SK-N-SH treated with all-trans-retinoic acid at 6 μM for 48 hours (cell line): ENCODE data around the gene UBE4B.

ENCODE experiments used
- ATAC-seq: fragments of 200-7000 bp; cut with Tn5 transposase; 3 replicates; pipeline ENCODE4 v1.9.1; 2020; ENCODE audit warnings: mild to moderate bottlenecking, moderate library complexity
- ARNTL ChIP-seq: fragments of 450-650 bp; formaldehyde crosslinking; IDR thresholded peaks from 2 replicates; pipeline ENCODE4 v1.5.0; 2020; ENCODE audit warnings: low read depth, mild to moderate bottlenecking, moderate library complexity, borderline replicate concordance
- BACH2 ChIP-seq: fragments of 250-450 bp; sonication (Bioruptor Pico); IDR thresholded peaks from 2 replicates; pipeline ENCODE4 v1.9.0; 2021; ENCODE audit warnings: mild to moderate bottlenecking, borderline replicate concordance
- GLIS3 ChIP-seq: fragments of 250-450 bp; sonication (Bioruptor Pico); IDR thresholded peaks from 2 replicates; pipeline ENCODE4 v1.5.0; 2020; ENCODE audit warnings: mild to moderate bottlenecking, moderate library complexity
- ISL1 ChIP-seq: fragments of 250-450 bp; sonication (Bioruptor Pico); IDR thresholded peaks from 2 replicates; pipeline ENCODE4 v2.1.2; 2022; ENCODE audit warnings: mild to moderate bottlenecking, moderate library complexity
- OSR1 ChIP-seq: fragments of 250-450 bp; sonication (Bioruptor Pico); IDR thresholded peaks from 2 replicates; pipeline ENCODE4 v1.8.0; 2022; ENCODE audit warnings: moderate library complexity, mild to moderate bottlenecking, inconsistent platforms
- PPARA ChIP-seq: fragments of 250-450 bp; sonication (Bioruptor Pico); IDR thresholded peaks from 2 replicates; pipeline ENCODE4 v1.5.0; 2020; ENCODE audit warnings: mild to moderate bottlenecking, borderline replicate concordance
- RARB ChIP-seq: fragments of 250-450 bp; sonication (Bioruptor Pico); IDR thresholded peaks from 2 replicates; pipeline ENCODE4 v1.8.0; 2021; ENCODE audit warnings: mild to moderate bottlenecking, moderate library complexity
- SNAI2 ChIP-seq: fragments of 250-450 bp; sonication (Bioruptor Pico); IDR thresholded peaks from 2 replicates; pipeline ENCODE4 v1.5.0; 2020; ENCODE audit warnings: mild to moderate bottlenecking, moderate library complexity
- TOX ChIP-seq: fragments of 250-450 bp; sonication (Bioruptor Pico); IDR thresholded peaks from 2 replicates; pipeline ENCODE4 v1.8.0; 2021; ENCODE audit warnings: mild to moderate bottlenecking, moderate library complexity, borderline replicate concordance
- ZFP3 ChIP-seq: fragments of 250-450 bp; sonication (Bioruptor Pico); IDR thresholded peaks from 2 replicates; pipeline ENCODE4 v1.5.0; 2020; ENCODE audit warnings: mild to moderate bottlenecking, moderate library complexity
- ZNF565 ChIP-seq: fragments of 450-650 bp; formaldehyde crosslinking; conservative IDR thresholded peaks from 2 replicates; pipeline ENCODE4 v1.5.0; 2020; ENCODE audit warnings: low read depth, mild to moderate bottlenecking, moderate library complexity
- ZNF70 ChIP-seq: fragments of 450-650 bp; formaldehyde crosslinking; IDR thresholded peaks from 2 replicates; pipeline ENCODE4 v1.5.0; 2020; ENCODE audit warnings: mild to moderate bottlenecking, moderate library complexity
- ZNF8 ChIP-seq: fragments of 450-650 bp; formaldehyde crosslinking; IDR thresholded peaks from 2 replicates; pipeline ENCODE4 v1.5.0; 2020; ENCODE audit warnings: mild to moderate bottlenecking, moderate library complexity
- TF ChIP-seq, protein P1 (sequence below): fragments of 250-450 bp; sonication (Bioruptor Pico); IDR thresholded peaks from 2 replicates; pipeline ENCODE4 v1.8.0; 2020; ENCODE audit warnings: mild to moderate bottlenecking, moderate library complexity, borderline replicate concordance
- TF ChIP-seq, protein P2 (sequence below): fragments of 250-450 bp; sonication (Bioruptor Pico); IDR thresholded peaks from 2 replicates; pipeline ENCODE4 v1.5.1; 2021; ENCODE audit warnings: mild to moderate bottlenecking, moderate library complexity
- TF ChIP-seq, protein P3 (sequence below): fragments of 250-450 bp; sonication (Bioruptor Pico); IDR thresholded peaks from 2 replicates; pipeline ENCODE4 v1.5.0; 2020; ENCODE audit warnings: mild to moderate bottlenecking, moderate library complexity
- TF ChIP-seq, protein P4 (sequence below): fragments of 250-450 bp; sonication (Bioruptor Pico); IDR thresholded peaks from 2 replicates; pipeline ENCODE4 v1.5.1; 2020; ENCODE audit warnings: low read depth, mild to moderate bottlenecking, moderate library complexity

Gene UBE4B

DNA sequence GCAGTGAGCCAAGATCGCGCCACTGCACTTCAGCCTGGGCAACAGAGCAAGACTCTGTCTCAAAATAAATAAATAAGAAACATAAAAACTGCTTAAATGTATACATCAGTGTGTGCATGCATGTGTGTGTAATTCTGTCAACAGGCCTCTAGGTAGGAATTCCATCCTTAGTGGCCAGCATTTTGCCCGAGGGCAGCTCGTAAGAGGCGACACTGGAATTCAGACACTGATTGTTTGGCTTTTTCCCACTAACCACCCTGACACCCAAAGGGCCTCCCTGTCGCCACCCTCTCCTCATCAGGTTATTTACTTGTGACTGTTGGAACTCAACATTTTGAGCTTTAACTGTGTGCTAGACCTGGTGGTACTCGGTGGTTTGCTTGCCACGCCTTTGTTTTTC lies 113.6 kb downstream of the UBE4B start:
- TF ChIP-seq ISL1 (CRISPR knock-in tag) (no peak), ZNF70 (CRISPR knock-in tag) (no peak), ARNTL (no peak), PPARA (no peak), RARB (CRISPR knock-in tag) (no peak), TOX (no peak), ZNF8 (CRISPR knock-in tag) (no peak)
- TF ChIP-seq, protein P1, sequence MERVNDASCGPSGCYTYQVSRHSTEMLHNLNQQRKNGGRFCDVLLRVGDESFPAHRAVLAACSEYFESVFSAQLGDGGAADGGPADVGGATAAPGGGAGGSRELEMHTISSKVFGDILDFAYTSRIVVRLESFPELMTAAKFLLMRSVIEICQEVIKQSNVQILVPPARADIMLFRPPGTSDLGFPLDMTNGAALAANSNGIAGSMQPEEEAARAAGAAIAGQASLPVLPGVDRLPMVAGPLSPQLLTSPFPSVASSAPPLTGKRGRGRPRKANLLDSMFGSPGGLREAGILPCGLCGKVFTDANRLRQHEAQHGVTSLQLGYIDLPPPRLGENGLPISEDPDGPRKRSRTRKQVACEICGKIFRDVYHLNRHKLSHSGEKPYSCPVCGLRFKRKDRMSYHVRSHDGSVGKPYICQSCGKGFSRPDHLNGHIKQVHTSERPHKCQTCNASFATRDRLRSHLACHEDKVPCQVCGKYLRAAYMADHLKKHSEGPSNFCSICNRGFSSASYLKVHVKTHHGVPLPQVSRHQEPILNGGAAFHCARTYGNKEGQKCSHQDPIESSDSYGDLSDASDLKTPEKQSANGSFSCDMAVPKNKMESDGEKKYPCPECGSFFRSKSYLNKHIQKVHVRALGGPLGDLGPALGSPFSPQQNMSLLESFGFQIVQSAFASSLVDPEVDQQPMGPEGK, result no peak
- TF ChIP-seq, all 23 proteins: peak for 0
- no peak for ATAC-seq

DNA sequence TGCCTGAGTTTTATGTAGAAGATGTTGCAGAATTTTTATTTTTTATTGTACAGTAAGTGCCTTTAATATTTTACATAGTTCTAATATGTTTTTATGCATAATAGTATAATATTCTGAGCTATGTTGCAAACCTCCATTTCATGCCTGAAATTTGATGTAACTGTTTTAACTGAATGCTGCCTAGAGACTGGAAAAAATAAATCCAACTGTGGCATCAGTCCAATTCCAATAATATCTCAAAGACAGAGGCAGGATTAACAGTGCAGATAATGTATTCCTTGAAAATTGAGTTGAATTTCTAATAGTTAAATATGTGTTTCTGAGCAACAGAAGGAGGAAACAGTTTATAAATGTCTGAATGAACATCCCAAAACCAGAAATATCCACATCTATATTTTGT lies 116.5 kb downstream of the UBE4B start:
- ATAC-seq, result no peak
- TF ChIP-seq ZNF565 (CRISPR knock-in tag), result no peak
- TF ChIP-seq BACH2 (CRISPR knock-in tag), result no peak
- no peak for TF ChIP-seq SNAI2 (CRISPR knock-in tag)
- no peak for TF ChIP-seq GLIS3 (CRISPR knock-in tag)
- TF ChIP-seq, protein P1, result no peak
- TF ChIP-seq, protein P2, sequence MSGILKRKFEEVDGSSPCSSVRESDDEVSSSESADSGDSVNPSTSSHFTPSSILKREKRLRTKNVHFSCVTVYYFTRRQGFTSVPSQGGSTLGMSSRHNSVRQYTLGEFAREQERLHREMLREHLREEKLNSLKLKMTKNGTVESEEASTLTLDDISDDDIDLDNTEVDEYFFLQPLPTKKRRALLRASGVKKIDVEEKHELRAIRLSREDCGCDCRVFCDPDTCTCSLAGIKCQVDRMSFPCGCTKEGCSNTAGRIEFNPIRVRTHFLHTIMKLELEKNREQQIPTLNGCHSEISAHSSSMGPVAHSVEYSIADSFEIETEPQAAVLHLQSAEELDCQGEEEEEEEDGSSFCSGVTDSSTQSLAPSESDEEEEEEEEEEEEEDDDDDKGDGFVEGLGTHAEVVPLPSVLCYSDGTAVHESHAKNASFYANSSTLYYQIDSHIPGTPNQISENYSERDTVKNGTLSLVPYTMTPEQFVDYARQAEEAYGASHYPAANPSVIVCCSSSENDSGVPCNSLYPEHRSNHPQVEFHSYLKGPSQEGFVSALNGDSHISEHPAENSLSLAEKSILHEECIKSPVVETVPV (CRISPR knock-in tag), result no peak
- no peak for TF ChIP-seq ZNF70 (CRISPR knock-in tag)
- TF ChIP-seq PPARA, result no peak
- TF ChIP-seq, protein P3, sequence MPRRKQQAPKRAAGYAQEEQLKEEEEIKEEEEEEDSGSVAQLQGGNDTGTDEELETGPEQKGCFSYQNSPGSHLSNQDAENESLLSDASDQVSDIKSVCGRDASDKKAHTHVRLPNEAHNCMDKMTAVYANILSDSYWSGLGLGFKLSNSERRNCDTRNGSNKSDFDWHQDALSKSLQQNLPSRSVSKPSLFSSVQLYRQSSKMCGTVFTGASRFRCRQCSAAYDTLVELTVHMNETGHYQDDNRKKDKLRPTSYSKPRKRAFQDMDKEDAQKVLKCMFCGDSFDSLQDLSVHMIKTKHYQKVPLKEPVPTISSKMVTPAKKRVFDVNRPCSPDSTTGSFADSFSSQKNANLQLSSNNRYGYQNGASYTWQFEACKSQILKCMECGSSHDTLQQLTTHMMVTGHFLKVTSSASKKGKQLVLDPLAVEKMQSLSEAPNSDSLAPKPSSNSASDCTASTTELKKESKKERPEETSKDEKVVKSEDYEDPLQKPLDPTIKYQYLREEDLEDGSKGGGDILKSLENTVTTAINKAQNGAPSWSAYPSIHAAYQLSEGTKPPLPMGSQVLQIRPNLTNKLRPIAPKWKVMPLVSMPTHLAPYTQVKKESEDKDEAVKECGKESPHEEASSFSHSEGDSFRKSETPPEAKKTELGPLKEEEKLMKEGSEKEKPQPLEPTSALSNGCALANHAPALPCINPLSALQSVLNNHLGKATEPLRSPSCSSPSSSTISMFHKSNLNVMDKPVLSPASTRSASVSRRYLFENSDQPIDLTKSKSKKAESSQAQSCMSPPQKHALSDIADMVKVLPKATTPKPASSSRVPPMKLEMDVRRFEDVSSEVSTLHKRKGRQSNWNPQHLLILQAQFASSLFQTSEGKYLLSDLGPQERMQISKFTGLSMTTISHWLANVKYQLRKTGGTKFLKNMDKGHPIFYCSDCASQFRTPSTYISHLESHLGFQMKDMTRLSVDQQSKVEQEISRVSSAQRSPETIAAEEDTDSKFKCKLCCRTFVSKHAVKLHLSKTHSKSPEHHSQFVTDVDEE (CRISPR knock-in tag), result no peak
- TF ChIP-seq ZFP3 (CRISPR knock-in tag), result no peak
- no peak for TF ChIP-seq OSR1 (CRISPR knock-in tag)
- no peak for TF ChIP-seq RARB (CRISPR knock-in tag)

DNA sequence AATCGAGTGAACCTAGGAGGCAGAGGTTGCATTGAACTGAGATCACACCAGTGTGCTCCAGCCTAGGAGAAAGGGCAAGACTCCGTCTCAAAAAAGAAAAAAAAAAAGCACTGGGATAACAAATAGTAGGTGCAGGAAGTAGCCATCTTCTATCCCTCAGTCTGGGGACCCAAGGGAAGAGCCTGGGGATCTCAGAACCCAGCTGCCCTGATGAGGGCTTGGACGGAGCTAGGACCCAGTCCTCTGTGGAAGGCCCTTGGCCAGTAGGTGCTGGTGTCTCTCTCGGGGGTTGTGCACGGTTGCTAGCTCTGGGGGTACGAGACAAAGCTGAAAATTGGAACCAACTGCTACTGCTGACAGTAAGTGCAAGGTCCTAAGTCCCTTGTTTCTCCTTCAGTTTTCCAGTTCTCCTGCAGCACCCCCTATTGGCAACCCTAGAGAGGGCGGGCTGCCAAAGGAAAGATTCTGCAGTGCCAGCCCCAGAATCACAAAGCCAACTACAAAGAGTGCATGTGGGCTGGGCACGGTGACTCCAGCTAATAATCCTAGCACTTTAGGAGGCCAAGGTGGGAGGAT lies 120.0 kb downstream of the UBE4B start:
- peak; percentile 89 for ATAC-seq
- TF ChIP-seq, protein P4, sequence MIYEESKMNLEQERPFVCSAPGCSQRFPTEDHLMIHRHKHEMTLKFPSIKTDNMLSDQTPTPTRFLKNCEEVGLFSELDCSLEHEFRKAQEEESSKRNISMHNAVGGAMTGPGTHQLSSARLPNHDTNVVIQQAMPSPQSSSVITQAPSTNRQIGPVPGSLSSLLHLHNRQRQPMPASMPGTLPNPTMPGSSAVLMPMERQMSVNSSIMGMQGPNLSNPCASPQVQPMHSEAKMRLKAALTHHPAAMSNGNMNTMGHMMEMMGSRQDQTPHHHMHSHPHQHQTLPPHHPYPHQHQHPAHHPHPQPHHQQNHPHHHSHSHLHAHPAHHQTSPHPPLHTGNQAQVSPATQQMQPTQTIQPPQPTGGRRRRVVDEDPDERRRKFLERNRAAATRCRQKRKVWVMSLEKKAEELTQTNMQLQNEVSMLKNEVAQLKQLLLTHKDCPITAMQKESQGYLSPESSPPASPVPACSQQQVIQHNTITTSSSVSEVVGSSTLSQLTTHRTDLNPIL (CRISPR knock-in tag), result no peak
- TF ChIP-seq GLIS3 (CRISPR knock-in tag), result no peak
- TF ChIP-seq, protein P1, result no peak
- TF ChIP-seq, protein P3 (CRISPR knock-in tag), result no peak
- no peak for TF ChIP-seq ARNTL
- TF ChIP-seq SNAI2 (CRISPR knock-in tag), result no peak
- TF ChIP-seq TOX, result no peak
- no peak for TF ChIP-seq ZFP3 (CRISPR knock-in tag)
- TF ChIP-seq OSR1 (CRISPR knock-in tag), result no peak
- no peak for TF ChIP-seq BACH2 (CRISPR knock-in tag)
